Neuronal stem cell (in vitro differentiated cells): ENCODE data around the gene DCUN1D4.
"Not testable (repeated sequence)": the region's sequence is repeated elsewhere in the genome, so short reads cannot be mapped to it uniquely, and the experiment has no call there.

ENCODE experiments used
- DNase-seq: peaks from one replicate; pipeline ENCODE4 v3.0.0-alpha.2; 2013; ENCODE audit warnings: low spot score
- H2AFZ ChIP-seq: one replicate; pipeline ENCODE4 v1.6.1; 2013; ENCODE audit warnings: mild to moderate bottlenecking, low read length, inconsistent platforms
- H2AK5ac ChIP-seq: 2 replicates; pipeline ENCODE4 v1.6.1; 2013; ENCODE audit warnings: low read depth, mild to moderate bottlenecking, inconsistent platforms, low read length, moderate library complexity, mixed read lengths
- H2BK120ac ChIP-seq: 2 replicates; pipeline ENCODE4 v1.6.1; 2013; ENCODE audit warnings: low read depth, mild to moderate bottlenecking, inconsistent platforms, low read length, moderate library complexity, mixed read lengths
- H2BK12ac ChIP-seq: one replicate; pipeline ENCODE4 v1.6.1; 2013; ENCODE audit warnings: low read length, inconsistent platforms
- H2BK15ac ChIP-seq: 2 replicates; pipeline ENCODE4 v1.6.1; 2013; ENCODE audit warnings: mild to moderate bottlenecking, low read length, inconsistent platforms, mixed read lengths
- H2BK5ac ChIP-seq: one replicate; pipeline ENCODE4 v1.6.1; 2013; ENCODE audit warnings: inconsistent platforms, mild to moderate bottlenecking, low read length, moderate library complexity
- H3K14ac ChIP-seq: one replicate; pipeline ENCODE4 v1.6.1; 2013; ENCODE audit warnings: low read length, inconsistent platforms
- H3K18ac ChIP-seq: 2 replicates; pipeline ENCODE4 v1.6.1; 2013; ENCODE audit warnings: low read length, inconsistent platforms
- H3K23ac ChIP-seq: 2 replicates; pipeline ENCODE4 v1.6.1; 2013; ENCODE audit warnings: low read depth, mild to moderate bottlenecking, mixed read lengths, low read length, inconsistent platforms; ENCODE audit not compliant: poor library complexity
- H3K27ac ChIP-seq: replicated peaks from 3 replicates; pipeline ENCODE4 v1.5.1; 2013; ENCODE audit warnings: low read length, inconsistent platforms
- H3K27me3 ChIP-seq, 3 experiments: 2 replicates each; pipeline ENCODE4 v1.6.1; 2013; ENCODE audit warnings: low read length in 3 of 3, mild to moderate bottlenecking in 2 of 3, inconsistent platforms in 1 of 3, low read depth in 1 of 3, mixed read lengths in 1 of 3, moderate library complexity in 1 of 3; ENCODE audit not compliant: control insufficient read depth in 3 of 3, insufficient read depth in 3 of 3
- H3K36me3 ChIP-seq, 2 donors: replicated peaks in 1 of 2; 2 replicates each; pipeline ENCODE4 v1.6.1; 2013; ENCODE audit warnings: low read length in 2 of 2; ENCODE audit not compliant: control insufficient read depth in 2 of 2, insufficient read depth in 2 of 2
- H3K4ac ChIP-seq: 2 replicates; pipeline ENCODE4 v1.6.1; 2013; ENCODE audit warnings: inconsistent platforms, mild to moderate bottlenecking, low read length, moderate library complexity
- H3K4me1 ChIP-seq, 2 donors: 1 replicate in 1 of 2; 2 replicates in 1 of 2; pipeline ENCODE4 v1.6.1; 2013; ENCODE audit warnings: low read length in 2 of 2, low read depth in 1 of 2; ENCODE audit not compliant: control insufficient read depth in 2 of 2, insufficient read depth in 1 of 2
- H3K4me2 ChIP-seq: one replicate; pipeline ENCODE4 v1.6.1; 2013; ENCODE audit warnings: mild to moderate bottlenecking, low read length, inconsistent platforms; ENCODE audit not compliant: insufficient read depth, poor library complexity, severe bottlenecking
- H3K4me3 ChIP-seq, 2 donors: 2 replicates each; pipeline ENCODE4 v1.5.1; 2013; ENCODE audit warnings: low read length in 2 of 2, mild to moderate bottlenecking in 2 of 2, inconsistent platforms in 1 of 2, moderate library complexity in 1 of 2
- H3K79me1 ChIP-seq: one replicate; pipeline ENCODE4 v1.6.1; 2013; ENCODE audit warnings: low read depth, mild to moderate bottlenecking, inconsistent platforms, low read length, moderate library complexity
- H3K9ac ChIP-seq: one replicate; pipeline ENCODE4 v1.6.1; 2013; ENCODE audit warnings: mild to moderate bottlenecking, low read depth, low read length, inconsistent platforms; ENCODE audit not compliant: poor library complexity
- H3K9me3 ChIP-seq, 2 donors: replicated peaks in 1 of 2; 2 replicates each; pipeline versions ENCODE3 to v1.6.1; 2013; ENCODE audit warnings: low read length in 2 of 2, mild to moderate bottlenecking in 2 of 2, inconsistent platforms in 1 of 2, low read depth in 1 of 2, mixed read lengths in 1 of 2, moderate library complexity in 1 of 2; ENCODE audit not compliant: control insufficient read depth in 2 of 2, insufficient read depth in 1 of 2
- H4K8ac ChIP-seq: one replicate; pipeline ENCODE4 v1.6.1; 2013; ENCODE audit warnings: low read depth, mild to moderate bottlenecking, inconsistent platforms, low read length, moderate library complexity
- H4K91ac ChIP-seq: one replicate; pipeline ENCODE4 v1.6.1; 2013; ENCODE audit warnings: low read length, low read depth, mild to moderate bottlenecking, inconsistent platforms; ENCODE audit not compliant: poor library complexity
- WGBS, 2 donors: extraction: QIAGEN DNeasy Blood & Tissue Kit; methylation state at CpG; one replicate each; pipeline ENCODE4 v1.1.7; 2013; ENCODE audit warnings: missing lambda C conversion rate in 2 of 2, mixed read lengths in 1 of 2; ENCODE audit not compliant: insufficient read length in 2 of 2, insufficient replicate concordance in 1 of 2; ENCODE audit errors: extremely low coverage in 2 of 2; 5-methylcytosine and 5-hydroxymethylcytosine counted together

Gene DCUN1D4

GRCh38 chr4:51890760-51891159 is 47.8 kb downstream of the DCUN1D4 start:
- DNase-seq = no peak
- no peak overlapping the region for H2BK15ac ChIP-seq
- no peak overlapping the region for H3K4ac ChIP-seq
- no peaks in the 10 kb centered on the region for H3K27me3 ChIP-seq
- no peaks in the 10 kb centered on the region for H3K9me3 ChIP-seq
- no CpG with 5 or more reads among the region's 1 CpG for WGBS, 2 donors
- no peak overlapping the region for H2AK5ac ChIP-seq
- H3K79me1 ChIP-seq = no peaks in the 10 kb centered on the region
- no peak overlapping the region for H2BK12ac ChIP-seq
- peaks cover 12 to 89% of the 10 kb centered on the region in 2 donors for H3K36me3 ChIP-seq
- H3K18ac ChIP-seq = no peak overlapping the region
- no peak overlapping the region for H2BK5ac ChIP-seq
- no peak overlapping the region for H3K4me2 ChIP-seq
- H3K4me1 ChIP-seq = peaks cover 0 to 4% of the 10 kb centered on the region in 2 donors
- H4K91ac ChIP-seq = no peak overlapping the region
- H3K27ac ChIP-seq = no peak overlapping the region
- no peak overlapping the region for H2BK120ac ChIP-seq
- H4K8ac ChIP-seq = no peak overlapping the region
- no peak overlapping the region for H3K9ac ChIP-seq
- no peak overlapping the region for H3K4me3 ChIP-seq
- no peak overlapping the region for H3K14ac ChIP-seq
- H3K23ac ChIP-seq = no peak overlapping the region
- no peak overlapping the region for H2AFZ ChIP-seq

GRCh38 chr4:51893402-51893801 is 50.4 kb downstream of the DCUN1D4 start:
- not testable (repeated sequence) for H3K4ac ChIP-seq, H3K23ac ChIP-seq, H3K4me1 ChIP-seq, DNase-seq, H2AK5ac ChIP-seq, H3K9ac ChIP-seq, H3K27ac ChIP-seq, H2BK120ac ChIP-seq, H3K14ac ChIP-seq, H3K18ac ChIP-seq, H2BK15ac ChIP-seq, H3K4me2 ChIP-seq, H3K79me1 ChIP-seq, H3K9me3 ChIP-seq, H2BK12ac ChIP-seq, H4K91ac ChIP-seq, H3K4me3 ChIP-seq, H3K27me3 ChIP-seq, H4K8ac ChIP-seq, H2AFZ ChIP-seq
- H3K36me3 ChIP-seq = peaks cover 13 to 87% of the 10 kb centered on the region in 2 donors
- H2BK5ac ChIP-seq = peak overlapping the region; percentile 77
- no CpG with 5 or more reads among the region's 16 CpGs for WGBS, 2 donors

GRCh38 chr4:51894059-51894645 is 51.2 kb downstream of the DCUN1D4 start:
- no peak overlapping the region for H2BK120ac ChIP-seq
- peaks cover 0 to 6% of the 10 kb centered on the region in 2 donors for H3K4me1 ChIP-seq
- no peak overlapping the region for H3K4me3 ChIP-seq
- no peaks in the 10 kb centered on the region for H3K27me3 ChIP-seq
- H3K4ac ChIP-seq = no peak overlapping the region
- WGBS, 2 donors = no CpG with 5 or more reads among the region's 1 CpG
- no peak overlapping the region for H3K18ac ChIP-seq
- H3K9me3 ChIP-seq = no peaks in the 10 kb centered on the region
- H2BK15ac ChIP-seq = no peak overlapping the region
- H2BK5ac ChIP-seq = no peak overlapping the region
- H3K79me1 ChIP-seq = no peaks in the 10 kb centered on the region
- H3K9ac ChIP-seq = no peak overlapping the region
- H4K91ac ChIP-seq = no peak overlapping the region
- H4K8ac ChIP-seq = no peak overlapping the region
- H2AFZ ChIP-seq = no peak overlapping the region
- H3K4me2 ChIP-seq = no peak overlapping the region
- H3K36me3 ChIP-seq = peaks cover 13 to 87% of the 10 kb centered on the region in 2 donors
- no peak overlapping the region for H3K27ac ChIP-seq
- no peak overlapping the region for H3K23ac ChIP-seq
- H3K14ac ChIP-seq = no peak overlapping the region
- no peak overlapping the region for H2BK12ac ChIP-seq
- no peak for DNase-seq
- no peak overlapping the region for H2AK5ac ChIP-seq

- peak overlapping the region; percentile 49 for H3K27ac ChIP-seq
- H3K79me1 ChIP-seq = no peaks in the 10 kb centered on the region
- no peak overlapping the region for H3K14ac ChIP-seq
- H4K8ac ChIP-seq = no peak overlapping the region
- H3K4me1 ChIP-seq = peaks cover 0 to 6% of the 10 kb centered on the region in 2 donors
- no peak overlapping the region for H3K4me3 ChIP-seq
- no peaks in the 10 kb centered on the region for H3K27me3 ChIP-seq
- no peak overlapping the region for H2BK12ac ChIP-seq
- peaks cover 13 to 87% of the 10 kb centered on the region in 2 donors for H3K36me3 ChIP-seq
- H2BK5ac ChIP-seq = no peak overlapping the region
- no CpG with 5 or more reads among the region's 3 CpGs for WGBS, 2 donors
- no peak overlapping the region for H3K4me2 ChIP-seq
- no peak overlapping the region for H3K9ac ChIP-seq
- H4K91ac ChIP-seq = no peak overlapping the region
- no peak overlapping the region for H2BK120ac ChIP-seq
- H2AK5ac ChIP-seq = no peak overlapping the region
- DNase-seq = no peak
- H3K4ac ChIP-seq = no peak overlapping the region
- H3K18ac ChIP-seq = no peak overlapping the region
- H3K23ac ChIP-seq = no peak overlapping the region
- no peak overlapping the region for H2BK15ac ChIP-seq
- H2AFZ ChIP-seq = no peak overlapping the region
- H3K9me3 ChIP-seq = no peaks in the 10 kb centered on the region
Measured at GRCh38 chr4:51895158-51895557, 52.2 kb downstream of the DCUN1D4 start.
